Endodermal cell (in vitro differentiated cells): ENCODE results near the gene KCNA10. TPM values are rescaled to one million over a fixed set of nuclear protein-coding genes. Genes with fewer than 3 reads are reported as not detected.

ENCODE experiments used
- DNase-seq: peaks from one replicate; pipeline ENCODE4 v3.0.0-alpha.2; 2017
- H3K27ac ChIP-seq: 2 replicates; pipeline ENCODE4 v1.5.1; 2013; ENCODE audit warnings: mild to moderate bottlenecking, low read depth, low read length, moderate library complexity
- H3K27me3 ChIP-seq: 2 replicates; pipeline ENCODE4 v1.6.1; 2013; ENCODE audit warnings: mild to moderate bottlenecking, low read length, moderate library complexity; ENCODE audit not compliant: insufficient read depth, control insufficient read depth, poor library complexity, severe bottlenecking
- H3K36me3 ChIP-seq: 2 replicates; pipeline ENCODE4 v1.7.0; 2013; ENCODE audit warnings: mild to moderate bottlenecking, low read length, moderate library complexity; ENCODE audit not compliant: control insufficient read depth, insufficient read depth
- H3K4me1 ChIP-seq: one replicate; pipeline ENCODE4 v1.7.0; 2013; ENCODE audit warnings: low read length; ENCODE audit not compliant: control insufficient read depth, insufficient read depth
- H3K4me3 ChIP-seq: 2 replicates; pipeline ENCODE4 v1.5.1; 2013; ENCODE audit warnings: mild to moderate bottlenecking, low read length, moderate library complexity
- H3K9ac ChIP-seq: 2 replicates; pipeline ENCODE4 v1.6.1; 2013; ENCODE audit warnings: mild to moderate bottlenecking, low read length, moderate library complexity; ENCODE audit not compliant: poor library complexity, severe bottlenecking; ENCODE audit errors: extremely low read depth
- H3K9me3 ChIP-seq: 2 replicates; pipeline ENCODE4 v1.6.1; 2013; ENCODE audit warnings: mild to moderate bottlenecking, low read length, moderate library complexity; ENCODE audit not compliant: control insufficient read depth
- H3K27ac Mint-ChIP-seq: 2 replicates; pipeline ENCODE4 v1.8.0; 2020; ENCODE audit warnings: mixed read lengths
- H3K27me3 Mint-ChIP-seq: 2 replicates; pipeline ENCODE4 v1.8.0; 2021; ENCODE audit warnings: mild to moderate bottlenecking, mixed read lengths; ENCODE audit not compliant: insufficient read depth
- H3K36me3 Mint-ChIP-seq: 2 replicates; pipeline ENCODE4 v1.8.0; 2020; ENCODE audit warnings: low read depth, mixed read lengths
- H3K4me1 Mint-ChIP-seq: 2 replicates; pipeline ENCODE4 v1.8.0; 2020; ENCODE audit warnings: mixed read lengths
- H3K4me3 Mint-ChIP-seq: 2 replicates; pipeline ENCODE4 v1.8.0; 2020; ENCODE audit warnings: mild to moderate bottlenecking, moderate library complexity, mixed read lengths
- H3K9me3 Mint-ChIP-seq: 2 replicates; pipeline ENCODE4 v1.8.0; 2020; ENCODE audit warnings: mild to moderate bottlenecking, mixed read lengths
- CTCF ChIP-seq: fragments of 200-600 bp; sonication (generic); conservative IDR thresholded peaks from 2 replicates; pipeline ENCODE4 v1.5.0; 2021; ENCODE audit warnings: antibody characterized with exemption, mild to moderate bottlenecking
- WGBS, 2 experiments: methylation state at CpG; one replicate each; pipeline versions ENCODE4 v1.1.5 to v1.1.7; 2013; ENCODE audit warnings: missing lambda C conversion rate in 2 of 2, mixed read lengths in 1 of 2; ENCODE audit not compliant: insufficient coverage in 1 of 2, insufficient read length in 1 of 2; 5-methylcytosine and 5-hydroxymethylcytosine counted together
- long read RNA-seq, 4 experiments: library from polyadenylated mRNA in 2 of 4; library from RNA in 1 of 4; library from capped mRNA in 1 of 4; stranded (forward) in 3 of 4; unstranded in 1 of 4; transcript quantifications; one replicate each; pipeline ENCODE4 v2.0.0, GENCODE V29; 2020 to 2021; ENCODE audit warnings: inconsistent platforms in 1 of 4
- polyA plus RNA-seq, 2 experiments: library from polyadenylated mRNA; stranded (reverse); fragments of 50-300 nt; gene quantifications; one replicate each; pipeline ENCODE4 v1.2.3, GENCODE V29; 2013
- total RNA-seq, 2 donors: library from RNA; stranded (reverse); fragmentation: NEBNext Ultra II Directional in 1 of 2; extraction: Animal tissue kit (Norgen Biotek cat#: 25700) in 1 of 2; gene quantifications; 2 replicates in 1 of 2; 3 replicates in 1 of 2; pipeline ENCODE4 v1.2.1, GENCODE V29; 2021

KCNA10 gene
- total RNA-seq, result not detected
- not detected for polyA plus RNA-seq (2013, experiment 1 of 2)
- polyA plus RNA-seq (2013, experiment 2 of 2), result not detected
- long read RNA-seq, experiment 1, result 0 reads
- long read RNA-seq, experiment 2, result 0 reads
- long read RNA-seq, experiment 3, result 0 reads
- long read RNA-seq, experiment 4, result 0 reads

DNA sequence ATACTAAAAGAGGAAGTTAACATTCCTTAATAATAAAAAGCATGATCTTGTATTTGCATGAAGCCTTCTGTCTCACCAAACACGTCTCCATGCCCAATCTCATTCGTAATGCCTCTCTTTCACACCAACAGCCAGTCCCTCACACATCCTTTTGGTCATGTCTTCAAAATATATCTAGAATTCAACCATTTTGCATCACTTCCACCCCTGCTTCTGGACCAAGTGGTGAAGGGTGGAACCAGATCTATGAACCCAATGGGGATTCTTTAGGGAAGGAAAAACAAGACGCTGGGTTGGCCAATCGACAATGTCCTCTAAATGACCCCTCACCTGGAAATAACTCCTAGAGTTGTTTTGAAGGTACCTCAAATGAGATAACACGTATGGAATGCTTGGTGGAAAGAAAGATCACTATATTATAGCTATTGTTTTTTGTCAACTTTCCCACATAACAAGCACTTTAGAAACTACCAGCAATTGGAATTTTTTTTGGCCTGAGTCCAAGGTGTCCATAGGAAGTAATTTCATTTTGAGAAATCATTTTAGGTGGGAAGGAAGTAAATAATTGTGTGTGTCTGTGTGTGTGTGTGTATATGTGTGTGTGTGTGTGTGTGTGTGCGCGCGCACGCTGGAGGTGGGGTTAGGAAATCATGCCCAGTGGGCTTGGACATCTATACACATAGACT is at the start of gene KCNA10:
TSS of gene KCNA10 (minus strand) at position 51 of the 686 bp plus-strand sequence. CDS start 388 bp downstream, outside the sequence.
- Histone ChIP-seq H3K27ac (no peak within 1 kb of the TSS), H3K4me1 (no peaks in the 10 kb centered on the region), H3K27me3 (peaks cover 19% of the 10 kb centered on the region), H3K36me3 (no peaks in the 10 kb centered on the region), H3K9ac (no peak within 1 kb of the TSS), H3K9me3 (peaks cover 4% of the 10 kb centered on the region), H3K4me3 (no peak within 1 kb of the TSS)
- no peak for DNase-seq
- Mint-ChIP-seq H3K36me3 (no peaks in the 10 kb centered on the region), H3K27ac (no peak within 1 kb of the TSS), H3K27me3 (peaks cover 34% of the 10 kb centered on the region), H3K4me3 (no peak within 1 kb of the TSS), H3K9me3 (no peaks in the 10 kb centered on the region), H3K4me1 (peaks cover 8% of the 10 kb centered on the region)
- 86 to 90% methylated on average over 3 to 4 of the region's 9 CpGs for WGBS, 2 experiments
- TF ChIP-seq CTCF, result no peak

GRCh38 chr1:110566836-110567235 is 47.9 kb upstream of the KCNA10 start:
- peaks cover 15% of the 10 kb centered on the region for H3K27me3 Mint-ChIP-seq
- Histone ChIP-seq H3K4me1 (no peaks in the 10 kb centered on the region), H3K36me3 (no peaks in the 10 kb centered on the region), H3K27ac (no peak overlapping the region), H3K4me3 (no peak overlapping the region), H3K9me3 (no peaks in the 10 kb centered on the region), H3K27me3 (no peaks in the 10 kb centered on the region), H3K9ac (no peak overlapping the region)
- TF ChIP-seq CTCF, result no peak
- 94 to 100% methylated on average over 3 of the region's 3 CpGs for WGBS, 2 experiments
- peak; percentile 5 for DNase-seq
- no peak overlapping the region for H3K4me3 Mint-ChIP-seq
- H3K9me3 Mint-ChIP-seq, result no peaks in the 10 kb centered on the region
- H3K27ac Mint-ChIP-seq, result no peak overlapping the region
- H3K36me3 Mint-ChIP-seq, result no peaks in the 10 kb centered on the region
- H3K4me1 Mint-ChIP-seq, result peaks cover 2% of the 10 kb centered on the region

DNA sequence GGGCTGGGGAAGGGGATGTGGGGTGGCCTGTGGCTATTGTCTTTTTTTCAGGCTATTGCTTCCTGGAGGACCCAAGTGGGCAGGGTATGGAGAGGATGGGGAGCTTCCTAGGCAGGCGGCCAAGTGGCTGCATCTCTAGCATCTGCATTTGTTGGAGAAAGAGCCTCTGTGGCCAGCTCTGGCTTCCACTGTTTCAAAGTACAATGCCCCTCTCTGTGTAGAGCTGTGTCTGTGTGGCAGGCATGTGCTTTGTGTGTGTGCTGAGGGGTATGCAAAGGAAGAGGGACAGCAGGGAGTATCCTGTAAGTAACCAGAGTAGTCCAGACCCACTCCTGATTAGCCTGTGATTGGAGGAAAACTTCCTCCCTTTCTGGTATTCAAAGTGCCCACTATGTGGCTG is 46.6 kb upstream of the KCNA10 start:
- H3K36me3 Mint-ChIP-seq, result no peaks in the 10 kb centered on the region
- peaks cover 6% of the 10 kb centered on the region for H3K27me3 Mint-ChIP-seq
- no peak overlapping the region for H3K4me3 Mint-ChIP-seq
- no peaks in the 10 kb centered on the region for H3K9me3 Mint-ChIP-seq
- peak; percentile 37 for DNase-seq
- no peak for TF ChIP-seq CTCF
- Histone ChIP-seq H3K9ac (no peak overlapping the region), H3K9me3 (no peaks in the 10 kb centered on the region), H3K27ac (peak overlapping the region; percentile 42), H3K27me3 (no peaks in the 10 kb centered on the region), H3K4me1 (no peaks in the 10 kb centered on the region), H3K4me3 (no peak overlapping the region), H3K36me3 (no peaks in the 10 kb centered on the region)
- H3K4me1 Mint-ChIP-seq, result peaks cover 2% of the 10 kb centered on the region
- no peak overlapping the region for H3K27ac Mint-ChIP-seq
- 60 to 97% methylated on average over 1 of the region's 1 CpG for WGBS, 2 experiments
